PC-9 (cell line): ENCODE measurements around the gene TTLL5.

Experiments used
- EZH2 ChIP-seq: fragments of 200-600 bp; sonication (generic); IDR thresholded peaks from 2 replicates; pipeline ENCODE4 v1.8.0; 2017; ENCODE audit warnings: antibody characterized with exemption, low read depth
- TF ChIP-seq, protein P1 (sequence below): fragments of 200-600 bp; sonication (generic); conservative IDR thresholded peaks from 2 replicates; pipeline ENCODE4 v1.6.1; 2017; ENCODE audit warnings: mixed run types, antibody characterized with exemption, mild to moderate bottlenecking, moderate library complexity

- TF ChIP-seq, protein P1, sequence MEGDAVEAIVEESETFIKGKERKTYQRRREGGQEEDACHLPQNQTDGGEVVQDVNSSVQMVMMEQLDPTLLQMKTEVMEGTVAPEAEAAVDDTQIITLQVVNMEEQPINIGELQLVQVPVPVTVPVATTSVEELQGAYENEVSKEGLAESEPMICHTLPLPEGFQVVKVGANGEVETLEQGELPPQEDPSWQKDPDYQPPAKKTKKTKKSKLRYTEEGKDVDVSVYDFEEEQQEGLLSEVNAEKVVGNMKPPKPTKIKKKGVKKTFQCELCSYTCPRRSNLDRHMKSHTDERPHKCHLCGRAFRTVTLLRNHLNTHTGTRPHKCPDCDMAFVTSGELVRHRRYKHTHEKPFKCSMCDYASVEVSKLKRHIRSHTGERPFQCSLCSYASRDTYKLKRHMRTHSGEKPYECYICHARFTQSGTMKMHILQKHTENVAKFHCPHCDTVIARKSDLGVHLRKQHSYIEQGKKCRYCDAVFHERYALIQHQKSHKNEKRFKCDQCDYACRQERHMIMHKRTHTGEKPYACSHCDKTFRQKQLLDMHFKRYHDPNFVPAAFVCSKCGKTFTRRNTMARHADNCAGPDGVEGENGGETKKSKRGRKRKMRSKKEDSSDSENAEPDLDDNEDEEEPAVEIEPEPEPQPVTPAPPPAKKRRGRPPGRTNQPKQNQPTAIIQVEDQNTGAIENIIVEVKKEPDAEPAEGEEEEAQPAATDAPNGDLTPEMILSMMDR, result no peak
- no peak for TF ChIP-seq EZH2
Observed at GRCh38 chr14:75944607-75945241, 283.7 kb downstream of the TTLL5 start.
